ENCODE results near the gene SRBD1.

The SRBD1 gene

GRCh38 chr2:45353879-45354278, 257.2 kb downstream of the SRBD1 start:
- DNase-seq = no peak

- no peak for DNase-seq
Observed at GRCh38 chr2:45352506-45352905, 258.6 kb downstream of the SRBD1 start.

GRCh38 chr2:45345331-45346234, 265.5 kb downstream of the SRBD1 start:
- no peak for DNase-seq

- DNase-seq = no peak
Observed at GRCh38 chr2:45344502-45344901, 266.6 kb downstream of the SRBD1 start.

- no peak for DNase-seq
Observed at GRCh38 chr2:45344071-45344470, 267.0 kb downstream of the SRBD1 start.

DNA sequence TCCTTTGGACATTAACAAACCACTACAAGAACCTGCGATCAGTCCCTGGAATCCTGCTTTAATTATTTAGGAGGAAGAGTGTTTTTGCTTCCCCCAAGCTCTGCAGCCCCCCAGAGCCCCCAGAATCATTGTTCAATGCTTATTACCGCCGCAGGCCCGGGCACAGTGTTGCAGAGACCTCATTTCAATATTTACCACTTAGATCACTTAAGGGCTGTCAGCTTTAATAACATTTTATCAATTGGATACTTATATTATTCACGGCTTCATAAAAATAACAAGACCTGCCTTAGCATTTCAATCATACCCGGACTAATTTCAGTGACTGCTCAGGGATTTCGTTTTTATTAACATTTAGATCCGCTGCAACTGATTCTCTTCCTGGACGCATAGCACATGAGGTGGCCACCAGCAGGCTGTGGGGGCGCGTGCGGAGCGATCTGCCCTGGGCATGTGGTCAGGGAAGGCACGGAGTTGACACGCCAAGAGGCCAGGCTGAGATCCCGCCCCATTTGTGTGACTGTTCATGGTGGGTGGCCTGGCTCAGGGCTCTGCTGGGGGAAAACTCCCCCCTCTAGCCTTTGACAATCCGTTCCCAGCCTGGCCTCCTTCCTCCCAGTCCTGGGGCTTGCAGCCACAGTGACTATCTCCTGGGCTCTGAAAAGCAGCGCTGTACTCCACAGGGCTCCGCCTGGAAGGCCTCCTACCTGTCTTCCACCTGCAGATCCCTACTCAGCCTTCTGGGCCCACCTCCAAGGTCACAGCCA, 267.6 kb downstream of the SRBD1 start:
- no peak for DNase-seq

- no peak for DNase-seq
Observed at GRCh38 chr2:45340318-45340717, 270.7 kb downstream of the SRBD1 start.

DNA sequence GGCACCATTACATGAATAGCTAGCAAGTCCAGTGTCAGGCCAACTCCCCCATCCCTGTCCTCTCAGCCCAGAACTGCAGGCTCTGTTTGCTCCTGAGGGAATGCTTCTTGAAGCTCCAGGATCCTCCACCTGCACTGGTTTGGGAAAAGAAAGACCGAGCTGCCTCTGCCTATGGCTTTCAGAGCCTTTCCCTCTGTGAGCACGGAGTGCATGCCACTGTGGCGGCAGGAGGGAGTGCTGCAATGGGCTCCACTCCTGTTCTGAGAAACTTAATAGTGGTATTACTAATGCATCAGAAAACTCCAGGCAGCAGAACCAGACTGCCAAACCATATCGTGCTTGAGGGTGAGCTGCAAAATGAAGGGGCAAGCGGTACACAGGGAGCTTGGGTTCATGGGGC, 271.8 kb downstream of the SRBD1 start:
- DNase-seq = no peak
